Measurements from ENCODE around the gene PIP4K2A. TPM values are rescaled to one million over a fixed set of nuclear protein-coding genes. Genes with fewer than 3 reads are reported as not detected.

PIP4K2A gene
- 32.0 and 61.4 TPM in 2 replicates for total RNA-seq

DNA sequence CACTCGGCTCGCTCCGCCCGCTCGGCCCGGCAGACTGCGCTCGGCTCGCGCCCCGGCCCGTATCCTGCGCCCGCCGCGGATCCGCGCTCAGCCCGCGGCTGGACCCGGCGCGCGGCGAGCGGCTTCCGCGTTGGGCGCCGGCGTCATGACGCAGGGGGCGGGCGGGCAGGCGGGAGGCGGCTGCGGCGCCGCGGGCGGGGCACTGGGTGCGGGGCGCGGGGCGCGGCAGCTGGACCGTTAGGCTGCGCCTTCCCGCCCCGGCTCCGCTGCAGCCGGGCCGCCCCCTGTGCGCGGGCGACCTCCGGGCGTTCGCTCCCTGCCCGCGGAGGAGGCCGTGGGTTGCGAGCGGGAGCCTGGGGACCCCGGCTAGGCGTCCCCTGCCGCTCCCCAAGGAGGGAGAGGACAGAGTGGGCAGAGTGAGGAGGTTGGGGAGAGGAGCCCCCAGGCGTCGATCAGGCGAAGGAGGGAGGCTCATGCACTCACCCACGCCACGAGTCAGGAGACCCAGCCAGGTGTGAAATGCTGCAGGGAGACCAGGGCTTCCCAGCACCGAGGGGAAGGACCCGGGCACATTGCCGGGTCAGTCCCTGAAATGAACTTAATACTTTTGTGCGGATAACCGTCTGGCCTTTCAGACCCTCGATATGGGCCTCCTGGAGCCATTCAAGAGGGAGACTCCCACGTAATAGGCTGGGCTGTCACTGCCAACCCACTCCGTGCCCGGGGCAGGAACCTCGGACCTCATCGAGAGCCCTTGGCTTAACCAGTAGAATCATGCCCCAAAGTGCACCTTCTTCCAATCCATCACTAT lies at the start of gene PIP4K2A:
TSS of gene PIP4K2A (minus strand) at position 100 of the 811 bp plus-strand sequence. CDS start 252 bp downstream, outside the sequence.

Other genes starting within 250 kb of the PIP4K2A start
- not detected in 2 replicates for gene ARMC3, start 213.5 kb upstream of the PIP4K2A start, total RNA-seq

All from uterine smooth muscle cell (primary cell).